Cortex of kidney (tissue), 1 donor: ENCODE measurements around the gene ANKS1A.
"Not testable (repeated sequence)": the region's sequence is repeated elsewhere in the genome, so short reads cannot be mapped to it uniquely, and the experiment has no call there.

Experiments
- DNase-seq: peaks from one replicate; lab custom pipeline; 2025; lab: John Stamatoyannopoulos, UW

Gene ANKS1A

GRCh38 chr6:34999153-34999552 lies 110.1 kb downstream of the ANKS1A start:
- not testable (repeated sequence) for DNase-seq

GRCh38 chr6:34999962-35000361 lies 110.9 kb downstream of the ANKS1A start:
- DNase-seq = not testable (repeated sequence)

- DNase-seq = not testable (repeated sequence)
Measured at GRCh38 chr6:35001349-35001748, 112.3 kb downstream of the ANKS1A start.

GRCh38 chr6:35003886-35004530 lies 115.0 kb downstream of the ANKS1A start:
- not testable (repeated sequence) for DNase-seq

DNA sequence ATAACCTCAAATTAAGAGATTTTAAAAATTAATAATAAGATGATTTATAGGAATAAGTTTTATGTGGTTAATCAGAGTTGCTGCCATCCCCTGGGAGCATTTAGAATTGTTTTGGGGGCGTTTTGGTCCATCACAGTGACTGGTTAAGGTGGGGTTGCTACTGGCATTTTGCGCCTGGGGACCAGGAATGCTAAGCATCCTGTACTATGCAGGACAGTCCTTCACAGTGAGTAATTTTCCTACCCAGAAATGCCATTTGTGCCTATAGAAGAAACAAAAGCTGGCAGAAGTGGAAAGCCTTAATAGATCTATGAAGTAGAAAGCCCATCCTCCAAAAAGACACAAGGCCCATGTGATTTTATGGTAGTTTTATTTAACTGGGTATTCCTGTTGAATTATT lies 118.0 kb downstream of the ANKS1A start:
- DNase-seq = no peak

- DNase-seq = no peak
Measured at GRCh38 chr6:35008858-35009257, 119.8 kb downstream of the ANKS1A start.

- no peak for DNase-seq
Measured at GRCh38 chr6:35011096-35012041, 122.3 kb downstream of the ANKS1A start.

GRCh38 chr6:35013701-35014100 lies 124.6 kb downstream of the ANKS1A start:
- DNase-seq = no peak

GRCh38 chr6:35014341-35014740 lies 125.3 kb downstream of the ANKS1A start:
- no peak for DNase-seq

GRCh38 chr6:35014786-35015185 lies 125.7 kb downstream of the ANKS1A start:
- no peak for DNase-seq

- no peak for DNase-seq
Measured at GRCh38 chr6:35015476-35015875, 126.4 kb downstream of the ANKS1A start.

- DNase-seq = no peak
Measured at GRCh38 chr6:35015996-35016395, 126.9 kb downstream of the ANKS1A start.

DNA sequence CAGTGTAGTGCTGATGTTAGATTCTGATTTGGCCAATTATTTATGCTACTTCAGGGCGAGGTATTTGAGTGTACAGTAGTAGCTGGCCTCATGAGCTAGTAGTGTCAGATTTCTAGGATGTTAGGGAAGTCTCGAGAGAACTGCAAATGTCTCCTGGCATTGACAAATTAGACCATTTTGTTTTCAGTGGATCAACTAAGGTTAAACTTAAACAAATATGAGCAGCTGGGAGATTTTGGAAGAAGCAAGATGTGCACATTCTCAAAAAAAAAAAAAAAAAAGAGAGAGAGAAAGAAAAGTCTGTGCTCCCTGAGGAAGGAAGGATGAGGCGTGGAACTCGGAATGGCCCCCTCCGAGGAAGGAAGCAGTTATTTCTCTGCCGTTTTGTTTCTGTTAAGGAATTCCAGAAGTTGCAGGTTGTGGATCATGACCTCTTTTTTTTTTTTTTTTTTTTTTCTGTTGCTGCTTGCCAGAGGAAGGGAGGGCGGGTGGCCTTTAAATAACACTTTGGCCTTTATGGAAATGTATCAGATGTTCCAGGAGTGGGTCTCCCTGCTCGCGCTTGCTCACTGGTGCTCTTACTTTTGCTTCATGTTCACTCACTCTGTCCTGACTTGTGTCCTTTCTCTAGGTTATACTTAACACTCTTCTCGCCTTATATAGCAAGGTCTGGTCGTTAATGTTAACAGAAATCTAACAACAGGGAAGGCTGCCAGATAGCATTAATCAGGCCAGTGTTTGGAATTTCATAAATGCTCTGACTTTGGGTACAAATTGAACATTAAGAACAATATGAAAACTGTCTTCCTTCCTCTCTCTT lies 127.7 kb downstream of the ANKS1A start:
- DNase-seq = no peak

GRCh38 chr6:35017411-35018181 lies 128.5 kb downstream of the ANKS1A start:
- DNase-seq = no peak

GRCh38 chr6:35018182-35018519 lies 129.1 kb downstream of the ANKS1A start:
- DNase-seq = no peak

DNA sequence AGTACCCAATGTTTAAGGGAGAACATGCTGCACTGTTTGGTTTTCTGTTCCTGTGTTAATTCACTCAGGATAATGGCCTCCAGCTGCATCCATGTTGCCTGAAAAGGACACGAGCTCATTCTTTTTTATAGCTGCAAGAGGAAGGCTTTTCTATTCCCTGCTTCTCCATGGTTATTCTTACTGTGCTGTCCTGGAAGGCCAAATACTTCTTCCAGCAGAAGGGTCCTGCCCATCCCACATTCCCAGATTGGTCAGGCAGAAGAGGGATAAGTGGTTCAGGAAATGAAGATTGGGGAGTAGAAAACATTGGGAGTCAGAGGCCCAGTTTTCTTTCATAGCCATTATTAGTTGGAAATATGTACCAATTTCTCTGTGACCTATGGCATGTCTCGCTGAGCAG lies 129.7 kb downstream of the ANKS1A start:
- DNase-seq = no peak

- DNase-seq = no peak
Measured at GRCh38 chr6:35019171-35019570, 130.1 kb downstream of the ANKS1A start.

- no peak for DNase-seq
Measured at GRCh38 chr6:35019831-35020230, 130.8 kb downstream of the ANKS1A start.

- DNase-seq = no peak
Measured at GRCh38 chr6:35021004-35021403, 131.9 kb downstream of the ANKS1A start.

DNA sequence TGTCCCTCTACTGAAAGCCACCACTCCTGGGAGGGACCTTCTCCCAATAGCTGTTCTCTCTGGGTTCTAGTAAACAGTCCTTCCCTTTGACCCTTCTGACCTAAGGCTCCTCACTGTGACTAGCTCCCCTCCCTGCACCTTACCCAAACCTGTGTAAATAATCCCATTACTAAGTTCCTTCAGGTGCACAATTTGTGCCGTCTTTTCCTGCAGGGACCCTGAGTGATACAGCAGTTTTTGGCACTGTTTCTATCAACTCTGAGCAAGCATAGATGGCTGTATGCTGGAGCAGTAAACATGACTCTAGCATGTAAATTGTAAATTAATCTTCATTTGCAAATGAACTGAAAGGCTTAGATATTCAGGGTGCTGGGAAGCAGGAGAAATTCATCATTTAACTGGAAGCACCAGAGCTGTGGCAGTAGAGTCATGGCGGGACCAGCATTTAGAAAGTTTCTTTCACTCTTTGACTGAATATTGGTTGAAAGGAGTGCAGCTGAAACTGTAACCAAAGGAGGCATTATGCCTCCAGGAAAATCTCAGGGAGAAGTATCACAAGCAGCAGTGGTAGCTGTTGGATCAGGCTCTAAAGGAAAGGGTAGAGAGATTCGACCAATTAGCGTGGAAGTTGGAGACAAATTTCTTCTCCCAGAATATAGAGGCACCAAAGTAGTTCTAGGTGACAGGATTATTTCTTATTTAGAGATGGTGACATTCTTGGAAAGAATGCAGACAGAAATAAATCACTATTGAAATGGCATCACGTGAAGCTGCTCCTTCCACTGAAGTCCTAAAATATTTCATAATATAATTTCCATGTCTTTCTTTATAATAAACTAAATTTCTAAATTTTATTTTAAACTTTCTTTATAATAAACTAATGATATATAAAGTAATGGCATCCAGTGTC lies 134.3 kb downstream of the ANKS1A start:
- no peak for DNase-seq
